NCI-H2029 (cell line): ENCODE data around the gene B3GNT2.

Experiments
- DNase-seq: peaks from one replicate; lab custom pipeline; 2025; lab: John Stamatoyannopoulos, UW

B3GNT2 gene

DNA sequence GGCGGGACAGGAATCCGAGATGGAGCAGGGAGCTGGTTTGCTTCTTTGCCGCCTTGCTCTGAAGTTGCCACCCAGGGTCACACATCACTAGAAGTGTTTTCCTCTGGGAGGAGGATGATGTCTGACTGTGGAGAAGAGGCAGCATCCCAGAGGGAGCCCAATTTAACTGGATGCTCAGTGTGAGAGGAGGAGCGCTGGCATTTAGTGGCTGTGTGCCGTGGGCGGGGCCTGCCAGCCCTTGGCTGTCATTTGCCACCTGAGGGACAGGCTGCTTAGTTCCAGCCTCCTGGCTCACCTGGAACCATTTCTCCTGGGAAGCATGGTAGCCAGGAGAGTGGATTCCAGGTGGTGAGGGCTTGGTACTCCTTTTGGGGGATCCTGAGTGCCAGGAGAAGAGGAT, 9.6 kb downstream of the B3GNT2 start:
- DNase-seq = no peak

DNA sequence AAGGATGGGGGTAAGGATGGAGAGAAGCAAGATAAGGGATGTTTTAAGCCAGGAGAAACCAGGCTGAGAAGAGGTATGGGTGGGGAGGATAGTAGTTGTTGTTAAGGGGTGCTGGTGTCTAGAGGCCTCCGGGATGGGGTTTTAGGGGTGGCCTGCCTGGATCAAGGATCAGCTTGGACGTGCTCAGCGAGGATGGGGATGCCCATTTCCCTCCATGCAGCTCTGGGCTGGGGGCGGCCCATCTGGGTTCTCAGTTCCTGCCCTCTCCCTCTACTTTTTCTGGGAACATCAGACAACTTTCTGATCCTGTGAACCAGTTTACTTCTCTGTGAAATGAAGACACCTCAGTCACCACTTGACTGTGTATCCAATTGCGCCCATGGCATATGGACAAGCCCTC, 10.1 kb downstream of the B3GNT2 start:
- no peak for DNase-seq

DNA sequence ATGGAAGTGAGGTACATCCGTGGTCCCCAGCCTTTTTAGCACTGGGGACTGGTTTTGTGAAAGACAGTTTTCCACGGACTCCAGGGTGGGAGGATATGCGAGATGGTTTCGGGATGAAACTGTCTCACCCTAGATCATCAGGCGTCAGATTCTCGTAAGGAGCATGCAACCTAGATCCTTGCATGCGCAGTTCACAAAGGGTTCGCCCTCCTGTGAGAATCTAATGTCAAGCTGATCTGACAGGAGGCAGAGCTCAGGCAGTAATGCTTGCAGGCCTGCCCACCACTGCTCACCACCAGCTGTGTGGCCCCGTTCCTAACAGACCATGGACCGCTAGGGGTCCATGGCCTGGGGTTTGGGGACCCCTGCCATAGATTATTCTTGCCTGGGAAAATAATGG, 11.6 kb downstream of the B3GNT2 start:
- no peak for DNase-seq

DNA sequence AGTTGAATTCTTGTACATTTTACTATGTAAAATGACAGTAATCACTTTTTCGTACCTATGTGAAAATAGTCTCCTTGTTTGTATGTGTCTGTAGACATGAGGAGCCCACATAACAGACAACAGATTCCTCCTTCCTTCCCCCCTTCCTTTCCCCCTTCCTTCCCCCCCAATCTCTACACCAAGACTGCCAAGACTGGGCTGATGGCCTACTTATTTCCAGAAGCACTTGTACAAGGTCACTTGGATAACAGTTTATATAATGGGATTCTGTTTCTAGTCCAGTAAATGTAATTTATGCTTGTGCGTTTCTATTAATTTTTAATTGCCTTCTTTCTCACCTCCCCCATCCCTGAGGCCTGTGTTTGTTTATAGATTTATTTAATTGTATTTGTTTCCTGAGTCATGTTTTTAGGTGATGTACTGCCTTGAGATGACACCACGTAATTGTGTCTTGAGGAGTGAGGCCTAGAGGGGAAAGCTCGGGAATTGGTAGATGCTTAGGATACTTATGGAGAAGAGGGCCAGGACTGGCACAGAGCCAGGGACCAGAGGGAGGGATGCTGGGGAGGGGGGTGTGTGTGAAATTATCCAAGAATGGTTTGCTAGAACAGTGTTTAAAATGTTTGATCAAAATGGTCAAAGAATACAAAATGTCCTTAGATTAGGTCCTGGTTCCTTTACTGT, 12.3 kb downstream of the B3GNT2 start:
- no peak for DNase-seq

DNA sequence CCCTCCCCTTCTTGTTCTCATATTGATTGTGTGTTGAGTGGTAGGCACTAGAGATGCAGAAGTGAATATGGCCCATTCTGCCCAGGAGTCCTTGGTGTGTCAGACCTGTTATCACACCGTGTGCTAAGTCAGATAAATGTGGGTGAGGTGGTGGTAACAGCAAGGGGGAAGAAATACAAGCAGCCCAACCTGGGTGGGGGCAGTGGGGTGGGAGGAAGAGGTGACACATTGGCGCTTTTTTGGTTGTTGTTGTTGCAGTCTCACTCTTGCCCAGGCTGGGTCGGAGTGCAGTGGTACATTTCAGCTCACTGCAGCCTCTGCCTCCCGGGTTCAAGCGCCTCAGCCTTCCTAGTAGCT, 12.8 kb downstream of the B3GNT2 start:
- DNase-seq = no peak

DNA sequence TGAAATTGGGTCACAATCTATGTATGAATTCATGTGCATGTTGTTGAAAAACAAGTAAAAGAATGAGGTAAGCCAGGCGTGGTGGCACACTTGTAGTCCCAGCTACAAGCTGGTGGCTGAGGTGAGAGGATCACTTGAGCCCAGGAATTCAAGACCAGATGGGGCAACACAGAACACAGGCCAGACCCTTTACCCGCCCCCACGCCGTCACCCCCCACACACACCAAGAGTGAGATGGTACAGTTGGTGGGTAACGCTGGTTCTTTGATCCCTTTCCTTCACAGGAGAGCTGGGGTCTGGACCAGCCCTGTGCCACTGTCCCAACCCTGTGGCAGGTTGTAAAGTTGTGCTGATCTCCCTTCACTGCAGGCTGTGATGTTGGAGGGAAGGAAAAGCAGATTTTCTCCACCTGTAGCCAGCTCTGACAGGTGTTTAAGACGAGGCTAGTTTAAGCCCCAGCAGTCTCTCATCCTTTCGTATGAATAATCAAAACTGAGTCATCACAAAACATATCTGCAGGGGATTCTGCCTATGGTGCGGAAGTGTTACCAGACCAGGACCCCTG, 13.6 kb downstream of the B3GNT2 start:
- DNase-seq = no peak

DNA sequence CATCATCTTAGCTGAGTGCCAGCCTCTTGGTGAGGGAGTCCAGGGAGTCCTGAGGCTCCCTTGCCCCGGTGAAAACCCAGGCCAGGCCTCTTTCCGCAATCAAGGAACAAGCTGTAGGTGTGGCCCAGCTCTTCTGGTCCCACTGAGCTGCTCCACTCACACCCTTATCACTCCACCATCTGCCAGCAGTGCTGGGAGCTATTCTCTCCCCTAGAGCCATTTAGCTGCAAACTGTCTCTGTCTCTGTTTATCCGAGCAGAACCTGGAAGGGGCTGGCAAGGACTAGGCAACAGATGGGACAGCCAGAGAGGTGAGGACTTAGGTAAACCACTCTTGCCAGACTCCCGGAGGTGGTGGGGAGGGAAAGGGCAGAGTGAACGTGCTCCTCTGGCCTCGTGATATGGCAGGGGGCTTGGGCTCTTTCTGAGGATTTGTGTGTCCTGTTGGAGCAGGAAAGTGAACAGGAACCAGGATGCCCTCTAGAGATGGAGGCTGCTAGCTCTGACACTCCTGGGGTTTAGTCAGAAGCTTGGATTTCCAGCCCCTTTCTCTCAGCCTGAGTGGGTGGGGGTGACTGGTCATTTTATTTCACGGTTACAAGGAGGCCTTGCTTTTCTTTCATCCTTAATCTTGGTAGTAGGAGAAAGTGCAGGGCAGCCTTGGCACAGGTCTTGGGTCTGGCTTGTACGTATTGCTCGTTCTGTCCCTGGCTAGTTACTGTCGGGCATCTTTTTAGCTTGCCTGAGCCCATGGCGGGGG, 19.6 kb downstream of the B3GNT2 start:
- DNase-seq = peak; percentile 24

DNA sequence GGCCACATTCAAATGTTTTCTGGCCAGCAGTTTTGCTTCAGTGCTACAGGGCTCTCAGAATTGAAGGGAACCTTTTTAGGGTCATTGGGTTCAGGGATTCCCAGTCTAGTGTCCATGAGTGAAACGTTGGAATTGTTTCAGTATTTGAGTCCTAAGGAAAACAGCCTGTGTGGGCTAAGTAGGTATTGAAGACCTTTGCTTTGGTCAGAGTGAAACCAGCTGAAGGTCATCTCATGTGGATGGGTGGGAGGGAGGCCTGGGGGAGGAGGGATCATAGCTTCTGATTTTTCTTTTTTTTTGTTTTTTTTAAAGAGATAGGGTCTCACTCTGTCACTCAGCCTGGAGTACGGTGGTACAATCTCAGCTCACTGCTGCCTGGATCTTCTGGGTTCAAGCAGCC, 20.2 kb downstream of the B3GNT2 start:
- no peak for DNase-seq

DNA sequence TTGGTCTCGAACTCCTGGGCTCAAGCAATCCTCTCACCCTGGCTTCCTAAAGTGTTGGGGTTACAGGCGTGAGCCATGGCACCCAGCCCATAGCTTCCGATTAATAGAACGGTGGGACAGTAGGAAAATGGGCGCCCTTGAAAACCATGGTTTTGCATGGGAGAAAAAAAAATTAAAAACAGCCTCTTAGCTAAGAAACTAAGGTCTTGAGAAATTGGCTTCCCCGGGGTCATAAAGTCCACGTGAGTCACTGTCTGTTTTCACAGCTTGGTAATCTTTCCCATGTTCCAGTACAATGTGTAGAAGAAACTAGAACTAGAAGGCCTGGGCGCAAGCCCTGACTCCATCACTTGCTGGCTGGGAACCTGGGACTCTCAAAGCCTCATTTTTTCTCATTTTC, 20.7 kb downstream of the B3GNT2 start:
- no peak for DNase-seq

DNA sequence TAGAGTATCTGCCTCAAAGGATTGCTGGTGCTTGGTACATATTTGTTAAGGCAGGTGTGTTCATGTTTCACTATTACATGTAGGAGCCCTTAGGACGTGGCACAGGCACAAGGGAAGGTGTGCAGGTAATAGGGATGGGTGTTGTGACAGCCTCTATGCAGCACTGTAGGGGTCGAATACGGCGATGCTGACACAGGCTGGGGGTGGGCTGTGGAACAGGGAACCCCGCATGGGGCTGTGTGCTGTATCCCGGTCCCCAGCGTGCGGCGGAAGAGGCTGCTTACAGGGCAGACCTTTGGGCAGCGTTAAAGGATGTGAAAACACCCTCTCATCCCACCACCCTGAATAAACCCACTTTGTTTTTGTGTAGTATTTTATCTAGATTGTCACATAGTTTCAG, 21.5 kb downstream of the B3GNT2 start:
- no peak for DNase-seq

DNA sequence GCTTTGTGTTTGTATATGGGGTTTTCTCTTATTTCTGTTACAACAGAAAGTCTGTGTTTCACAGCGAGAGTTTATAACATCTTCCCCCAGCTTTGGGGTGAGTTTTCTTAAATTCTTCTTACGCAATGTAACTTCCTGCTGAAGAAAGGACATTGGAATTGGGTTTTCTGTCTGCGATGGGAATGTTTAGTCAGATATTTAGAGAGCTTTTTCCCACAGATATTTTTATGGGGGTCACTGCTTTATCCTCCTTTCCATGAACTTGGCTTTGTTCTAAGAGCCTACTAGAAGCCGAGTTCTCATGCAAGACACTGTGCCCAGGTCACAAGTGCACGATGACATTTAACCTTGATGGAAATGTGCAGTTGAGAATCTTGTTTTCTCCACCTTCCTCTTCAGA, 22.1 kb downstream of the B3GNT2 start:
- DNase-seq = no peak

DNA sequence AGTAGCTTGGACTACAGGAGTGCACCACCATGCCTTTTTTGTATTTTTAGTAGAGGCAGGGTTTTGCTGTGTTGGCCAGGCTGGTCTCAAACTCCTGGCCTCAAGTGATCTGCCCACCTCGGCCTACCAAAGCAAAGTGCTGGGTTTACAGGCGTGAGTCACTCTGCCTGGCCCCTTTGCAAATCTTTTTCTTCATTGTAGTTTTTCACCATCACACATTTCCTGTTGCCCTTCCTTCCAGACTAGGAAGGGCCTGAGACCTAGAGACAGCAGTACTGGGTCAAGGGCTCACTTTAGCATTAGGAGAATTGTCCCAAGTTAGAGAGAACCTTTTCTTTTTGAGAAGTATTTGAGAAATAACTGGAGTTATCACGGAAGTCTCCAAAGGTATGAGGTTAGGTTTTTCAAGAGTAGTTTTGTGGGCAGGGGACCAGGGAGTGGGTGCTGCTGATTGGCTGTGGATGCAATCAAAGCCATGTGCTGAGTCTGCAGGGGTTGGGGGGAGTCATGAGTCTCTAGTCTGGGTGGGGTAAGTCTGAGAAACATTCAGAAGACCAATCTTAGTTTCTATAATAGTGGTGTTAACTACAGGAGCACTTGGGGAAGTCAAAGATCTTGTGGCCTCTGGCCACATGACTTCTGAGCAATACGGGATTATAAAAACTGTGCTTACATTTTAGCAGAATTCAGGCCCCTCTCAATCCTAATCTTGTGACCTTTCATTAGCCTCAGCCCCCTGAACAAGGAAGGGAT, 23.7 kb downstream of the B3GNT2 start:
- no peak for DNase-seq

DNA sequence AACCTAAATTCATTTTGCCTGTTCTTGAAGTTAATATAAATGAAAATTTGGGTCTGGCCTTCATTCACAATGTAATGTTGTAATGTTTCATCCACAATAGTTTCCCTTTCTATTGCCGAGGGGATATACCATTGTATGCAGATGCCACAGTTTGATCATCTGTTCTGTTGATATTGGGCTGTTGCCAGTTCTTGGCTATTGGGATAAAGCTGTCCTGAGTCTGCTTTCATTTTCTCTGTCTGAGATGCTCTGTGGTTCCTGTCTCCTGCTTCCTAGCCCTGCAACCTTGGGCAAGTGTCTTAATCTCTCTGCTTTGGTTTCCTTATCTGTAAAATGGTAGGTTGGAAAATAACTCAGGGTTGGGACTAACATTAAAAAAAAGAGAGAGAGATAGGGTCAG, 25.2 kb downstream of the B3GNT2 start:
- DNase-seq = peak; percentile 51

DNA sequence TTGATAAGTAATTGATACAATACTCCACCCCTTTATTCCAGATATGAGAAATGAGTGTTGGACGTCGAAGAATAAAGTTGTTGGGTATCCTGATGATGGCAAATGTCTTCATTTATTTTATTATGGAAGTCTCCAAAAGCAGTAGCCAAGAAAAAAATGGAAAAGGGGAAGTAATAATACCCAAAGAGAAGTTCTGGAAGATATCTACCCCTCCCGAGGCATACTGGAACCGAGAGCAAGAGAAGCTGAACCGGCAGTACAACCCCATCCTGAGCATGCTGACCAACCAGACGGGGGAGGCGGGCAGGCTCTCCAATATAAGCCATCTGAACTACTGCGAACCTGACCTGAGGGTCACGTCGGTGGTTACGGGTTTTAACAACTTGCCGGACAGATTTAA, 26.3 kb downstream of the B3GNT2 start:
- no peak for DNase-seq

DNA sequence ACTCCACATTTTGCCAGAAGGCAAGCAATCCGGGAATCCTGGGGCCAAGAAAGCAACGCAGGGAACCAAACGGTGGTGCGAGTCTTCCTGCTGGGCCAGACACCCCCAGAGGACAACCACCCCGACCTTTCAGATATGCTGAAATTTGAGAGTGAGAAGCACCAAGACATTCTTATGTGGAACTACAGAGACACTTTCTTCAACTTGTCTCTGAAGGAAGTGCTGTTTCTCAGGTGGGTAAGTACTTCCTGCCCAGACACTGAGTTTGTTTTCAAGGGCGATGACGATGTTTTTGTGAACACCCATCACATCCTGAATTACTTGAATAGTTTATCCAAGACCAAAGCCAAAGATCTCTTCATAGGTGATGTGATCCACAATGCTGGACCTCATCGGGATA, 26.8 kb downstream of the B3GNT2 start:
- DNase-seq = no peak

DNA sequence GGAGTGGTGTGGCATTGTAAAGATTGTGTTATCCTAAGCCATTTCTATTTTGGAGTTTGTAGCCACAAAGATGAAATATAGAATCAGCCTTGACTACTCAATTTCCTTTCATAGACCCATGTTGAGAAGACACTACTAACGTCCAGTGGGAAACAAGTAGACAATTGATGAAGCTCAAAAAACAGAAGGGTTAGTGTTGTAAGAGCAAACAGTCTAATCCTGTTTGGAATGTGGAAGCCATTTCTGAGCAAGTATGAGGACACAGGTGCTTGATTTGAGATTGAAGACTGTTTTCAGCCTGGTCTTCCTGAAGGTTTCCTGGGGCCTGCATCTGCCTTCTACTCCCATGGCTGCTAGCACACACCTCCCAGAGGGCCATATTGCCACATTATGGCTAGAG, 29.1 kb downstream of the B3GNT2 start:
- no peak for DNase-seq

DNA sequence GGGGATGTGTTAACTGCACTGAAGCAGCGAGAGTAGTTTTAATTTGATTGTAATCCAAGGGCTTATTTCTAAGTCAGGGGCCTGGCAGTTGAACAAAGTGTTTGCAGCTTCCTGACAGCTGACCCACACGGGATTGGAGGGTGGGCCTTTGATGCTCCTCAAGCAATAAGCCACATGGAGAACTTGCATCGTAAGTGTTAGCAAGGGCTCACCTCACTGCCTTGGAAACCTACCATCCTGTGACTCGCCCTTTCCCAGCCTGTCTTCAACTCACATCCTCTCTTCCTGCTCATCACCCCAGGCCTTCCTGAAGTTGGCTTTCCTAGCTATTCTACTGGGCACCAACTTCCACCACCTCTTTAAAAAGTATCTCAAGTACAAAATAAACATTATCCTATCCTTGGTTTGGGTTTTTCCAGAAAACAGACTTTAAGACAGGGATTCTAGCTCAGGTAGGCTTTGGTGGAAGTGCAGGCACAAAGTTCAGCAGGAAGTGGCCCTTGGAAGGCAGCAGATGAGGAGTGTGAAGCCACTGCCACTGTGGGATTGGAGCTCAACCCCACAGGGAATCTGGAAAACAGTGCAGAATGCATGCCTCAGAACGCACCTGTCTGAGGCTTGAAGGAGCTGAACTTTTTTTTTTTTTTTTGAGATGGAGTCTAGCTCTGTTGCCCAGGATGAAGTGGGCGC, 31.6 kb downstream of the B3GNT2 start:
- no peak for DNase-seq

DNA sequence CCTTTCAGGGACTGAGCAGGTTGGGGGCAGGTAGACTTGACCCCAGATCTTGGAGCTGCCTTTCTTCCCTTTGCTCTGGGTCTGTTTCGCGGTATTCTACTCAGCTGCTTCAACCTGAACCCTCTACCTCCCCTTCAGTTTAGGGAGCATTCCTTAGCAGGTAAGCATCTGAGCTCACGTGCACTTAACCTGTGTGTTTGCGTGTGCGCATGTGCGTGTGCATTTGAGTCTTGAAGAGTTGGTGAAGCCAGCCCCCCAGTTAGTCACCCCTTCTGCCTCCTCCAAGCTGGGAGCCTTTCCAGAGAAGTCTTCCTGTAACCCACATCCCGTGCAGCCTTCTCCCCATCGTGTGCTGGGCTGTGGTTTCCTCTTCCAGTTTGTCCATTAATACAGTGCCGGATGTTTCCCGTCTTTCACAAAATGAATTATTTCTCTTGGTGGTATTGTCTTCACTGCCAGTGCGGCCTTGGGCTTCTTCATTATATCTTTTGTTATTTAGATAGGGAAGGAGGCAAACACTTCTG, 33.2 kb downstream of the B3GNT2 start:
- no peak for DNase-seq

DNA sequence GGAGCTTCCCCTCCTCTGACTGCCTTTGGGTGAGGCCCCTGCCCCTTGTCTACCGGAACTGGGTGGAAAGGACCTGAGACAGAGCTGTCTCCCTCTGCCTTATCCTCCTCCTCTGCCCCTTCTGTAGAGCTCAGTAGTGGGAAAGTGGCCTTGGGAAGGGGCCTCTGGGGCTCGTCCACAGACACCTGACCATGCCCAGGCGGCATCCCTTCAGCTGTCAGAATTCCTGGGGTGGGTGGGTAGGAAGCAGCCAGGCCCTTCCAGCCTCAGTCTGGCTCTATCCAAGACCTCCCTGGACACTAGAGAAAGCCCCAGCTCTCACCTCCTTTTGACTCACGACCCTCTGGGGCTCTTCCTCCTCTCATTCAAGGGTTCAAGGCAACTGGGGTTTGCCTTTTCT, 35.6 kb downstream of the B3GNT2 start:
- DNase-seq = no peak

DNA sequence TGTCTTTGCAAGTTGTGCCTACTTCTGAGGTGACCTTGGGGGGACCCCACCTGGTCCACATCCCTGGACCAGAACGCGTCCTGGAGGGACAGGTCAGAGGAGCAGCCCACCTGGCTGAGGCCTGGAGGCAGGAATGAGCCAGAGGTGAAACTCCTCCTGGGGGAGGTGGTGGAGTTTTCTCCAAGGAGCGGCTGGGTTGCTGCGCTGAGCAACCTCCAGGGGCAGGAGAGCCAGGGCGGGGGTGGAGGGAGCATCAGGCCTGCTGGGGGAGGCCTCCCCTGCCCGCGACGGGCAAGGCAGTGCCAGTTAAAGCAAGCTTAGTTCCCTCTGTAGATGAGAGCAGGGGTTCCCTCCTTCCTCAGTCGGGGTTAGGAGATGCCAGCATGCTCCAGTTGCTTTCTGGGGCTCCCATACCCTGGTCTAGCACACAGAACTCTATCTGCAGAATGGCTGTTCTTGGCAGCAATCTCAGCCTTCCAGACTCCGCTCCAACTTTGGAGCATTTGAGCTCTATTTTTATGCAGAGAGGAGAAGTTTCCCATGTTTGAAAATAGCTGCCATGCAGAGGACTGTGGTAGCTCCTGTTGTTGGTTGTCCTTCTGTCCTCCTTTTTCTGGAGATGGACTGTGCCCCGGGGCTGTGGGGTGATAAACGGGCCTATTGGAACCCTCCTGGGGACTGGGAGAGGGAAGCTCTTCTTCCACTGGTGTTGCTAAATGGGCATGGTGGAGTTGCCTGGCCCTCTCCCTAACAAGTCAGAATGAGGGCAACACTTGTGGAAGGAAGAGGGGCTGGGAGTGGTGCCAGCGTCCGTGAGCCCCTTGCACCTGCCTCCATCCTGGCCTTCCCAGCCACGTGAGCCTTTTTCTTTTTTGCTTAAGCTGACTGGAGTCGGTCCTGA, 39.1 kb downstream of the B3GNT2 start:
- DNase-seq = peak; percentile 4

DNA sequence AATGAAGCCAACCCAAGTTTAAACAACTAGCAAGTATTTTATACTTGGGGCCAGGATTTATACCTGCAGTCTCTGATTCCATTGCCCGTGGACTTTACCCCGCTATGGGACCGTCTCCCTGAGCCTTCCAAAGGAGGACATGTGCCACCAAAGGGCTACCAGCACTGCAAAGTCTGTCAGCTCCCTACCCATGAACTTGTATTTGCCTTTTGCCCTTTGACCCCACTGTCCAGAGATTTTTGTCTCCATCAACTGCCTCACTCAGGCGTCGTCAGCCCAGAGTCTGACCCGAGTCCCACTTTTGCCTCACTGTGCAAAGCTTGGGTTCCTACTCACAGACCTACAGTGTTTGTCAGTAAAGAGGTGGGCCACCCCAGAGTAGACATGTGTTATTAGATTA, 40.6 kb downstream of the B3GNT2 start:
- DNase-seq = no peak
